GM18867 (cell line): ENCODE measurements around the gene MAP9.
"Not testable (repeated sequence)": the region's sequence is repeated elsewhere in the genome, so short reads cannot be mapped to it uniquely, and the experiment has no call there.

Experiments
- ATAC-seq: cut with Tn5 transposase; IDR thresholded peaks from one replicate; pipeline ENCODE4 v1.9.1; 2021; ENCODE audit warnings: mild to moderate bottlenecking, moderate library complexity; ENCODE audit not compliant: unreplicated experiment

Gene MAP9

DNA sequence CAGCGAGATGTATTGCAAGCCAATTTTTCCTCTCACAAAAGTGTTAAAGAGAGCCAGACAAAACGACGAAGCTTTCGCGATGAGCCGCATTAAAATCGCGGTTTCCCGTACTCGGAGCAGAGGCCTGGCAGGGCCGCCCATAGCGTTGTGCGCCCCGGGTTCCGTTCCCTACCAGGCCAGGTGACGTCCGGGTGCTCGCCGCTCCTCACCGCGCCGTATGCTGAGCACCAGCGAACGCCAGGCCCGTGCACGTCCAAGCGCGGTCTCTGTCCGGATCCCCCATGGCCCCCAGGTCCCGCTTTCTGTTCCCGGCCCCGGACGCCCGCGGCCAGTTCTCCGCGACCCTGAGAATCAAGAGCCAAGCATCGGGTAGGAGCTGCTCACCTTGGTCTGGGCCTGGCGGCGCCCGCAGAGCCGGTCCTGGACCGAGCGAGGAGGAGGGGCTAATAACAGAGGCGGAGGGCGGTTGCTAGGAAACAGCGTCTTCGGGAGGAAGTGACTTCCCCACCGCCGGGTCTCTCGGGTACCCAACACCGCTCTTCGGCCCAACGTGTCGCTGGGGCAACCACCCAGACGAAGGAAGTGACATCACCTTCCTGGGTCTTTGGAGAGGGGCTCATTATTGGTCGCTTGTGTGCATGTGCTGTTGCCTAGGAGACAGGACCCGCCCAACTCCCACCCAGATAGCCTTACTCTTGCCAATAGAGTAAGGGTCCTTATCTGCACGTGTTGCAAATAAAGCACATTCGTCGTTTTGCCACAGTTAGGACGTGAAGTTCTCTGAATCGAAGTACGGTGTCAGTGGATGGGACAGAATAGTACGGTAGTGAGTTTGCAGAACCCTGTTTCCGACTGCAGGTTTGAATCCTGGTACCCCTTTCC is at the start of gene MAP9:
Gene MAP9, minus strand, starts transcription at position 579 of the 882 bp plus-strand sequence. CDS start 1,115 bp downstream, outside the sequence.
- peak; percentile 98 for ATAC-seq

DNA sequence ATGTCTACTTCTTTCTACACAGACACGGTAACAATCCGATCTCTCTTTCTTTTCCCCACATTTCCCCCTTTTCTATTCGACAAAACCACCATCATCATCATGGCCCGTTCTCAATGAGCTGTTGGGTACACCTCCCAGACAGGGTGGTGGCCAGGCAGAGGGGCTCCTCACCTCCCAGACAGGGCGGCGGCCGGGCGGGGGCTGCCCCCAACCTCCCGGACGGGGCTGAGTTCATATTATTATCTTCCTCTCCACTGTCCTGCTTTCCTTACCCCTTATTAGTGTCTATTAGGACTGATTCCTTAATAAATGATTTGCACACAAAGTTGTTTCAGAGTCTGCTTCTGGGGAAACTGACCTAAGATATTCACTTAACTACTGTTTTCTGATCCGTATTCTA is 48.0 kb upstream of the MAP9 start:
- not testable (repeated sequence) for ATAC-seq

GRCh38 chr4:155423671-155424070 is 46.9 kb upstream of the MAP9 start:
- ATAC-seq: no peak

GRCh38 chr4:155419266-155419665 is 42.5 kb upstream of the MAP9 start:
- no peak for ATAC-seq

GRCh38 chr4:155415662-155416061 is 38.9 kb upstream of the MAP9 start:
- no peak for ATAC-seq

DNA sequence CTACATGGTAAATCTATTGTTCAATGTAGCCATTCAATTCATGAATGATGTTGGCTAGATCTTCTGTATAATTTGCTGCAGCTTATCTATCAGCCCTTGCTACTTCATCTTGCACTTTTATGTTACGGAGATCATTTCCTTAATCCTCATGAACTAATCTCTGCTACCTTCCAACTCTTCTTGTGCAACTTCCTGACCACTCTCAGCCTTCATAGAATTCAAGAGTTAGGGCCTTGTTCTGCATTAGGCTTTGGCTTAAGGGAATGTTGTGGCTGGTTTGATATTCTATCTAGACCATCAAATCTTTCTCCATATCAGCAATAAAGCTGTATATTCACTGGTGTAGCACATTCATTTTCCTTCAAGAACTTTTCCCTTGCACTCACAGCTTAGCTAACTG is 36.7 kb upstream of the MAP9 start:
- no peak for ATAC-seq

- ATAC-seq: no peak
Measured at GRCh38 chr4:155411546-155411945, 34.8 kb upstream of the MAP9 start.

GRCh38 chr4:155408796-155409195 is 32.0 kb upstream of the MAP9 start:
- ATAC-seq: peak; percentile 75

- ATAC-seq: no peak
Measured at GRCh38 chr4:155407480-155407879, 30.7 kb upstream of the MAP9 start.

- no peak for ATAC-seq
Measured at GRCh38 chr4:155405059-155405458, 28.3 kb upstream of the MAP9 start.

DNA sequence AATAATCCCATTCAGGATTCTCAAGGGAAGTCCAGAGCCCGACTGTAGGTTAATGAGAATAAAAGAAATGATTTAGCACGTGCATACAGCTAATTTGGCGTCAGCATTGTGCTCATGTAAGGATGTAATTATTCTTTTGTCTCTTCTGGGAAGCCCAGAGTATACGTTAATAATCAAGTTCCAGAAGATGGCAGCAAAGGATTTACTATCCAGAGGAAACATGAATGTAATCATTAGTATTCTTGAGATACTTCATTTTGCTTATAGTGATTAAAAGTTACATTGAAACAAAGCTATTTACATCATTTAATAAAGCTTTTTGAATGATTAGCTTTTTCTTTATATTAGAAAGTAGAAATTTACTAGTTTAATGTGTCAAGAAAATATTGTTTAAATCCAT is 27.1 kb upstream of the MAP9 start:
- ATAC-seq: no peak

GRCh38 chr4:155402941-155403340 is 26.2 kb upstream of the MAP9 start:
- ATAC-seq: no peak

DNA sequence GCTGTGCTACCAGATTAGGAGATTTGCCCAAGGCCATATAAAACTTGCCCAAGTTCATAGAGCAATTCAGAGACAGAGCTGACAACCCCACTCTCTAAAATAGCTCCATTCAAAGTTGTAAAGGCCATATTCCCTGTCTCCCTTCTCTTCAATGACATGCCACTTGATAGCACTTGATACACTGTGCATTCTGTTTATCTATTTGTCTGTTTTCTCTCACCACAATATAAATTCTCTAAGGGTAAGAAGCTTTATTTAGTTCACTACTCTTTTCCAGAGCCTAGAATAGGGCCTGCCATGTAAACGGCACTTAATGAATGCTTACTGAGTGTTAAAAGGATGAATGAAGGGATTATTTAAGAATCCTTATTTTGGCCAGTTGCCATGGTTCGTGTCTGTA is 24.1 kb upstream of the MAP9 start:
- ATAC-seq: no peak

- no peak for ATAC-seq
Measured at GRCh38 chr4:155399974-155400697, 23.4 kb upstream of the MAP9 start.

- ATAC-seq: no peak
Measured at GRCh38 chr4:155392481-155393184, 15.9 kb upstream of the MAP9 start.

GRCh38 chr4:155391932-155392331 is 15.2 kb upstream of the MAP9 start:
- no peak for ATAC-seq

DNA sequence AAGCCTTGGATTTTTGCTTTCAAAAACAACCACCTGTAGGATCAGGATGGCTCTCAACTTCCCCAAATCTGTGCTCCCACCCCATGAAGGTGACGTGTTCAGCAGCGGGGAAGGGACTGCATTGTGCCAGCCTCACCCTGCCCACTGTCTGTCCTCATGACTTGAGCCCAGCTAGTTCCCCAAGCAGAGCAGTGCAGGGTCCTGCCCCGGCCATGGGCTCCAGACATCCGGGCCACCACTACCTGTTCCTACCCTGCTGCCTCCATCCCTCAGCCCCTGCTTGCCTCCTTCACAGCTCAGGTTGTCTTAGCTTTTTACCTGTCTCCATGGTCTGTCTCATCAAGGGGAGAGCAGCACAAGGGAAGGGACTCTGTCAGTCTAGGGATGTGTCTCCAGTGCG is 11.4 kb upstream of the MAP9 start:
- no peak for ATAC-seq

DNA sequence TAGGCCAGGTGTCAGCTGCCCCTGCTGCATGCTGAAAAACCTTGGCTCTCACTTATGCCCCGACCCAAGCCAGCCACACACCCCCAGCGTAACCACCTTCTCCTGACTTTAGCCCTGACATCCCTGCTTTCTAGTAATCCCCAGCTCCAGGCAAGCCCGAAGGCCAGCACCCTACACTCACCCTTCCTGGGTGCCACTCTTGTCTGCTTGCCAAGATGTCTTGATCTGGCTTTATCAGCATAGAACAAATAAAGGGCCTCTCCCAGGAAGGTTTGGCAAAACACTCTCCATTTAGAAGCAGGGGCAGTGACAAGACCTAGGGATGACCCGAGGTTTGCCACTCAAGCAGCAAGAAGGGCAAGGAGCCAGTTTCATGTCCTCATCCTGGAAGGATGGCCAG is 6.8 kb upstream of the MAP9 start:
- ATAC-seq: no peak

- ATAC-seq: no peak
Measured at GRCh38 chr4:155377276-155377675, 511 bp upstream of the MAP9 start.

- peak; percentile 33 for ATAC-seq
Measured at GRCh38 chr4:155371432-155372043, 5.2 kb downstream of the MAP9 start.

- peak; percentile 47 for ATAC-seq
Measured at GRCh38 chr4:155367608-155368007, 9.2 kb downstream of the MAP9 start.
